ENCODE results near the gene STARD4. TPM values are rescaled to one million over a fixed set of nuclear protein-coding genes. Genes with fewer than 3 reads are reported as not detected.

STARD4 gene
- total RNA-seq, 1 donor from 2014 or later = 48.6 TPM

DNA sequence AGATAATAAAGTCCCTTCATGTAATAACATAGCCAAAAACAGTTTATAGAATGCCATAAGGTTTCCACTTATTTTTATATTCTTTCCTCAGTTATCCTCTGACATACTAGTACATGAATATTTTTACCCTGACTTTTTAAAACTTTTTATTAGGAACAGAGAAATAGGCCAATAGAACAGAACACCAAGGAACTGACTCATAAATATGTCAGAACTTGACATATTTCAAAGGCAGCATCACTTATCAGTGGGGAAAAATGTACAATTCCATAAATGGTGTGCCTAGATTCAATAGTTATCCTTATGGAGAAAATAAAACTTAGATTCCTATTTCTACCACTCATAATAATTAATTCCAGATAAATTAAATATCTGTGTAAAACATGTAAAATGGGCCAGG is 9.4 kb downstream of the STARD4 start:
- Histone ChIP-seq H3K27ac (no peak overlapping the region), H3K9me3 (no peaks in the 10 kb centered on the region), H3K36me3 (peaks cover 22% of the 10 kb centered on the region), H3K4me1 (peaks cover 4% of the 10 kb centered on the region), H3K4me3 (no peak overlapping the region), H3K27me3 (no peaks in the 10 kb centered on the region)
- intact Hi-C loops (cut with DNase I) = no loop called here
- no peak for ATAC-seq
- DNase-seq = no peak
- TF ChIP-seq, protein P1, sequence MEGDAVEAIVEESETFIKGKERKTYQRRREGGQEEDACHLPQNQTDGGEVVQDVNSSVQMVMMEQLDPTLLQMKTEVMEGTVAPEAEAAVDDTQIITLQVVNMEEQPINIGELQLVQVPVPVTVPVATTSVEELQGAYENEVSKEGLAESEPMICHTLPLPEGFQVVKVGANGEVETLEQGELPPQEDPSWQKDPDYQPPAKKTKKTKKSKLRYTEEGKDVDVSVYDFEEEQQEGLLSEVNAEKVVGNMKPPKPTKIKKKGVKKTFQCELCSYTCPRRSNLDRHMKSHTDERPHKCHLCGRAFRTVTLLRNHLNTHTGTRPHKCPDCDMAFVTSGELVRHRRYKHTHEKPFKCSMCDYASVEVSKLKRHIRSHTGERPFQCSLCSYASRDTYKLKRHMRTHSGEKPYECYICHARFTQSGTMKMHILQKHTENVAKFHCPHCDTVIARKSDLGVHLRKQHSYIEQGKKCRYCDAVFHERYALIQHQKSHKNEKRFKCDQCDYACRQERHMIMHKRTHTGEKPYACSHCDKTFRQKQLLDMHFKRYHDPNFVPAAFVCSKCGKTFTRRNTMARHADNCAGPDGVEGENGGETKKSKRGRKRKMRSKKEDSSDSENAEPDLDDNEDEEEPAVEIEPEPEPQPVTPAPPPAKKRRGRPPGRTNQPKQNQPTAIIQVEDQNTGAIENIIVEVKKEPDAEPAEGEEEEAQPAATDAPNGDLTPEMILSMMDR (IDR thresholded peaks at IDR 0.05) = no peak

DNA sequence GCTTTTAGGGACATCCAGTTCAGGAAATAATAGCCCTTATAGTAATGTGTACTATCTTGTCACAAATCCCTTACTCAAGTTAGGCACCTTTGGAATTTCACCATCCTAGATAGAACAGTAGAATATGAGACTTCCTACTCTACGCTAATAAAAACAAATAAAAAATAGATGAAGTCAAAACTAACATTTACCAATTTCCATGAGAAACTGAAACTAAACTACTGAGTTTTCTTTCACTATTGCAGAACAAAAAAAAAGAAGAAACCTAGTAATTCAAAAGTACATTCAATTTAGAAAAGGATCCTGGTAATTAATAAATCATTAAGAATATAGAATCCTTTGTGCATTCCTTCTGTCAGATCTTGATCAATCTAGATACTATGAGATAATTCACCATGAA is 14.0 kb downstream of the STARD4 start:
- no peak for ATAC-seq
- no peak overlapping the region for H3K4me3 ChIP-seq
- H3K27me3 ChIP-seq = no peaks in the 10 kb centered on the region
- H3K36me3 ChIP-seq = peaks cover 18% of the 10 kb centered on the region
- no peak for DNase-seq
- TF ChIP-seq, protein P1 (IDR thresholded peaks at IDR 0.05) = no peak
- no peak overlapping the region for H3K27ac ChIP-seq
- no peaks in the 10 kb centered on the region for H3K4me1 ChIP-seq
- intact Hi-C loops (cut with DNase I) = no loop called here
- no peaks in the 10 kb centered on the region for H3K9me3 ChIP-seq

DNA sequence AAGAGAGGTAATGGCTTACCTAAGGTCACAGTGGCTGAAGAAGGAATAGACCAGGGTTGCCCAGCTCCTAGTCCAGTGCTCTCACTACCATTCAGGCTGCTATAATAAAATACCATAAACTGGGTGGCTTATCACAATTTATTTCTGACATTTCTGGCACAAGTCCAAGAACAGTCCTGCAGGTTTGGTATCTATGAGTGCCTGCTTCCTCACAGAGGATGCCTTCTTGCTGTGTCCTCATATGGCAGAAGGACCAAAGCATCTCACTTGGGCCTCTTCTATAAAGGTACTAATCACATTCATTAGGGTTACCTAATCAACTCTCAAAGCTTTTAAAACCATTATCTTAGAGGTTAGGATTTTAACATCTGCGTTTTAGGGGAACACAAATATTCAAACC is 17.2 kb downstream of the STARD4 start:
- DNase-seq (no peak), ATAC-seq (no peak)
- TF ChIP-seq, protein P1 (IDR thresholded peaks at IDR 0.05) = no peak
- H3K27me3 ChIP-seq = no peaks in the 10 kb centered on the region
- no peaks in the 10 kb centered on the region for H3K9me3 ChIP-seq
- no peak overlapping the region for H3K27ac ChIP-seq
- H3K36me3 ChIP-seq = peaks cover 13% of the 10 kb centered on the region
- H3K4me1 ChIP-seq = no peaks in the 10 kb centered on the region
- no peak overlapping the region for H3K4me3 ChIP-seq
- intact Hi-C loops (cut with DNase I) = no loop called here

DNA sequence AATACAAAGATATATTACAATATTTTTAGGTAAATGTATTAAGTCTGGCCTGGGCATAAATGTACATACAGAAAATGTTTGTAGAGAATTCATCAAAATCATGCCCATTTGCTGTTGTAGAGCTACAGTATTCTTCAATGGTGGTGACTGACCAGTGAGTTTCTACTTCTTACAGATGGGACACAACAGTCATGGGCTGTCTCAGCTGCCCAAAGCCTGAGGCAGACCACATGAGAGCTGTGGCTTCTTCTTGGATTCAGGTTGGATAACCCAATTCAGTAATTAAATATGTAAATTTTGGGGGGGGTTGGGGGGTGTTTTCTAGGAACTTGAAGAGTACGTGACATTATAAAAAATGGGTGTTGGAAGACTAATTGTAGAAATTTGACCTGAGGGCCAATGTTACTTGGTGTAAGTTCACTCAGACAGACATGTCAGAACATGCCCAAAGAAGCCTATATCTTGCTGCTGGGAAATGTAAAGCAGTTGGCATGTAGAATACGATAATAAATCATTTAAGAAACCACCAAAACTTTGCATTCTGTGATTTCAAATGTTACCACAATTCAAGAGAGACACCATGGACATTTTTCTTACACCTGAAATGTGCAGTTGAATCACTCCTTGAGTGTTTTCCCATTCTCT is 17.9 kb downstream of the STARD4 start:
- no peak for ATAC-seq
- DNase-seq = no peak
- H3K36me3 ChIP-seq = peaks cover 6% of the 10 kb centered on the region
- no peak overlapping the region for H3K27ac ChIP-seq
- intact Hi-C loops (cut with DNase I) = no loop called here
- no peak overlapping the region for H3K4me3 ChIP-seq
- no peaks in the 10 kb centered on the region for H3K9me3 ChIP-seq
- H3K4me1 ChIP-seq = no peaks in the 10 kb centered on the region
- TF ChIP-seq, protein P1 (IDR thresholded peaks at IDR 0.05) = no peak
- H3K27me3 ChIP-seq = no peaks in the 10 kb centered on the region

DNA sequence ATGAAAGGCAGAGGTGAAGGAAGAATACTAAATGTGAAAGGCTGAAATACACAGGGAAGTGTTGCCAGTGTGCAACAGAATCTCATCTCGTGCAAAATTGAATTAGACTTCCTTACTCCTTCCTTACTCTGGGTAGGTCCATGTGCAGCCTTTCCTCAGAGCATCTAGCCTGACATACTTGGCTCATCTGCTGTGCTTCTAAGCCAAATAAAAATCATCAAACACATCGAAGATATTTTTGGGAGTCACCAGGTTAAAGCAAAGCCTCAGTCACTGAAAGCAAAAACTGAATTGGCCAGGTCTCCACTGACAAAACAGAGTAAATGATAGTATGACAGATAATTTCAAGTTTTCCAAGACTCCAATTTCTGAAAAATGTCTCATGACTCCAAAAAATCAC is 19.3 kb downstream of the STARD4 start:
- H3K27ac ChIP-seq = no peak overlapping the region
- DNase-seq = no peak
- no peaks in the 10 kb centered on the region for H3K4me1 ChIP-seq
- TF ChIP-seq, protein P1 (IDR thresholded peaks at IDR 0.05) = no peak
- no peak overlapping the region for H3K4me3 ChIP-seq
- no peaks in the 10 kb centered on the region for H3K9me3 ChIP-seq
- ATAC-seq = no peak
- no peaks in the 10 kb centered on the region for H3K27me3 ChIP-seq
- intact Hi-C loops (cut with DNase I) = no loop called here
- H3K36me3 ChIP-seq = no peaks in the 10 kb centered on the region

DNA sequence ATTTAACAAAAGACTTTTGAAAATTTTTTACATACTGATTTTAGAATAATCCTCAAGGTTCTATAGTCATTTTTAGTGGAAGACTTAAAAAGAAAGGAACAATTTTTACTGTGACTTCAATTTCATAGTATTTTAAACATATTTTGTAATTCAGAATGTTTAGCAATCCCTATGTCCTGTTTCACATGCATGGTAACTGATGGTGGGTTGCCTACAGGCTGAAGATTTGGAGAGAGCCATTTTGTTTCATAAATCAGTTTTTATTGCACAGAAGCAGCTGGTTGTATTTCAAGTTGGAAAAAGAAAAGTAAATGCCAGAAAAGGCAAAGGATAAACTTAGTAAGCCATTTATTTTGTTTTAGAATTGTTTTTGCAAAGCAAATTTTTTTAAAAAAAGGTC is 24.0 kb downstream of the STARD4 start:
- intact Hi-C loops (cut with DNase I) = no loop called here
- Histone ChIP-seq H3K9me3 (no peaks in the 10 kb centered on the region), H3K27ac (no peak overlapping the region), H3K36me3 (no peaks in the 10 kb centered on the region), H3K4me3 (no peak overlapping the region), H3K27me3 (no peaks in the 10 kb centered on the region), H3K4me1 (no peaks in the 10 kb centered on the region)
- TF ChIP-seq, protein P1 (IDR thresholded peaks at IDR 0.05) = no peak
- DNase-seq = no peak
- no peak for ATAC-seq
